Chondrocyte (in vitro differentiated cells): ENCODE results near the gene GPC2. TPM values are rescaled to one million over a fixed set of nuclear protein-coding genes. Genes with fewer than 3 reads are reported as not detected.
"Not testable (repeated sequence)": the region's sequence is repeated elsewhere in the genome, so short reads cannot be mapped to it uniquely, and the experiment has no call there.

Experiments
- DNase-seq: peaks from one replicate; pipeline ENCODE4 v3.0.0; 2021; ENCODE audit warnings: mixed read lengths, low spot score
- H3K27ac Mint-ChIP-seq: one replicate; pipeline ENCODE4 v1.8.0; 2021; ENCODE audit warnings: mild to moderate bottlenecking, moderate library complexity, mixed read lengths; ENCODE audit not compliant: unreplicated experiment
- H3K27me3 Mint-ChIP-seq: 2 replicates; pipeline ENCODE4 v1.8.0; 2021; ENCODE audit warnings: low read depth, mixed read lengths
- H3K36me3 Mint-ChIP-seq: 2 replicates; pipeline ENCODE4 v1.8.0; 2021; ENCODE audit warnings: low read depth, mixed read lengths
- H3K4me1 Mint-ChIP-seq: 2 replicates; pipeline ENCODE4 v1.8.0; 2021; ENCODE audit warnings: low read depth, mild to moderate bottlenecking, mixed read lengths
- H3K4me3 Mint-ChIP-seq: one replicate; pipeline ENCODE4 v1.8.0; 2021; ENCODE audit warnings: mild to moderate bottlenecking, moderate library complexity, mixed read lengths; ENCODE audit not compliant: unreplicated experiment
- H3K9me3 Mint-ChIP-seq: 2 replicates; pipeline ENCODE4 v1.8.0; 2021; ENCODE audit warnings: low read depth, mixed read lengths
- CTCF ChIP-seq: fragments of 200-600 bp; sonication (generic); IDR thresholded peaks from 2 replicates; pipeline ENCODE4 v1.5.0; 2021; ENCODE audit warnings: antibody characterized with exemption, mild to moderate bottlenecking, moderate library complexity
- total RNA-seq: library from RNA; stranded (reverse); gene quantifications from 3 replicates; pipeline ENCODE4 v1.2.1, GENCODE V29; 2021

The GPC2 gene
- total RNA-seq, 1 donor from 2014 or later = 6.7 TPM

DNA sequence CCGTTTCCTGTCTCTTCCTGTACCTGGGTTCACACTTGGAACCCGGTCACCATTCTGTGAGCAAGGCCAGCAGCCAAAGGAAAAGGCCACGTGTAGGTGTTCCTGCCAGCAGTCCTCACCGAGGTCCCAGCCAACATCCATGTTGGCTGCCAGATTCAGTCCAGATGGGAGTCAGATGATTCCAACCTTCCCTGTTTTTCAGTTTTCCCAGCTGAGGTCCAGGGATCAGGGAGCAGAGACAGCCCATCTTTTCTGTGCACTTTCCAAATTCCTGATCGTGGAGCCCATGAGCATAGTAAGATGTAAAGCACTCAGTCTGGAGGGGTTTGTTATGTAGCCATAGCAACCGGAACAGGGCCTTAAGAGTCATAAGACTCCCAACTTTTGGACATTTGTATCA is 38.7 kb upstream of the GPC2 start:
- H3K4me3 Mint-ChIP-seq = no peak overlapping the region
- peaks cover 2% of the 10 kb centered on the region for H3K27me3 Mint-ChIP-seq
- H3K4me1 Mint-ChIP-seq = peaks cover 4% of the 10 kb centered on the region
- DNase-seq = no peak
- TF ChIP-seq CTCF = no peak
- no peaks in the 10 kb centered on the region for H3K36me3 Mint-ChIP-seq
- no peaks in the 10 kb centered on the region for H3K9me3 Mint-ChIP-seq
- H3K27ac Mint-ChIP-seq = no peak overlapping the region

GRCh38 chr7:100214356-100214755 is 37.2 kb upstream of the GPC2 start:
- not testable (repeated sequence) for H3K4me3 Mint-ChIP-seq, H3K27ac Mint-ChIP-seq, H3K4me1 Mint-ChIP-seq, H3K9me3 Mint-ChIP-seq, H3K36me3 Mint-ChIP-seq, DNase-seq
- peaks cover 12% of the 10 kb centered on the region for H3K27me3 Mint-ChIP-seq

GRCh38 chr7:100213672-100214071 is 36.5 kb upstream of the GPC2 start:
- Mint-ChIP-seq H3K4me1 (peaks cover 4% of the 10 kb centered on the region), H3K9me3 (no peaks in the 10 kb centered on the region), H3K27me3 (peaks cover 13% of the 10 kb centered on the region), H3K27ac (no peak overlapping the region), H3K4me3 (no peak overlapping the region), H3K36me3 (no peaks in the 10 kb centered on the region)
- no peak for TF ChIP-seq CTCF
- no peak for DNase-seq

DNA sequence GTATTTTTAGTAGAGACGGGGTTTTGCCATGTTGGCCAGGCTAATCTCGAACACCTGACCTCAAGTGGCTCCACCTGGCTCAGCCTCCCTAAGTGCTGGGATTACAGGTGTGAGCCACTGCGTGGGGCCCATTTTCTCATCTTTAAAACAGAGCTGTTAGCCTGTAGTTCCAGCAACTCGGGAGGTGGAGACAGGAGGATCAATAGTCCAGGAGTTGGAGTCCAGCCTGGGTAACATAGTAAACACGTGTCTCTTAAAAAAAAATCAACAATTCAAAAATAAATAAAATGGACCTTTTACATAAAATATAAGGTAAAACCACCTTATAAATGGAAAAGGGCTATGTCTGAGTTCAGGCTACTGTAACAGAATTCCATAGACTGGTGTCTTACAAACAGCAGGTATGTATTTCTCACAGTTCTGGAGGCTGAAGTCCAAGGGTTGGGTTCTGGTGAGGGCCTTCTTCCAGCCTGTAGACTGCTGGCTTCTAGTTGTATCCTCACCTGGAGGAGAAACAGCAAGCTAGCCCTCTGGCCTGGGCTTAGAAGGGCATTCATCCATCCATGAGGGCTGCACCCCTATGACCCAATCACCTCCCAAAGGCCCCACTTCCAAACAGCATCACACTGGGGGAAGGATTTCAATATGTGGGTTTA is 35.6 kb upstream of the GPC2 start:
- H3K9me3 Mint-ChIP-seq = no peaks in the 10 kb centered on the region
- H3K36me3 Mint-ChIP-seq = no peaks in the 10 kb centered on the region
- no peak overlapping the region for H3K27ac Mint-ChIP-seq
- H3K4me1 Mint-ChIP-seq = peaks cover 4% of the 10 kb centered on the region
- no peak overlapping the region for H3K4me3 Mint-ChIP-seq
- H3K27me3 Mint-ChIP-seq = peaks cover 13% of the 10 kb centered on the region
- no peak for DNase-seq
- TF ChIP-seq CTCF = no peak

- Mint-ChIP-seq H3K4me3 (no peak overlapping the region), H3K4me1 (no peaks in the 10 kb centered on the region), H3K9me3 (no peaks in the 10 kb centered on the region), H3K27ac (no peak overlapping the region), H3K36me3 (no peaks in the 10 kb centered on the region), H3K27me3 (peaks cover 22% of the 10 kb centered on the region)
- no peak for TF ChIP-seq CTCF
- DNase-seq = no peak
Measured at GRCh38 chr7:100211342-100211780, 34.2 kb upstream of the GPC2 start.

- Mint-ChIP-seq H3K4me1 (no peaks in the 10 kb centered on the region), H3K27me3 (peaks cover 22% of the 10 kb centered on the region), H3K4me3 (no peak overlapping the region), H3K27ac (no peak overlapping the region), H3K36me3 (no peaks in the 10 kb centered on the region), H3K9me3 (no peaks in the 10 kb centered on the region)
- DNase-seq = no peak
- TF ChIP-seq CTCF = no peak
Measured at GRCh38 chr7:100210805-100211204, 33.6 kb upstream of the GPC2 start.
